Adrenal gland (tissue), 5 donors: ENCODE data around the gene STEAP1.

Experiments used
- POLR2A ChIP-seq, 2 donors: fragments of 450-650 bp; IDR thresholded peaks; one replicate each; pipeline ENCODE4 v1.6.1; 2017; ENCODE audit warnings: antibody characterized with exemption in 2 of 2, mild to moderate bottlenecking in 2 of 2, moderate library complexity in 1 of 2
- TF ChIP-seq, protein P1 (sequence below), 6 experiments: fragments of 450-650 bp in 4 of 6; fragments of 200-600 bp in 2 of 6; sonication (generic) in 1 of 6; IDR thresholded peaks; 1 replicate in 5 of 6; 2 replicates in 1 of 6; pipeline versions ENCODE4 v1.5.1 to v1.8.0; 2016 to 2021; ENCODE audit warnings: antibody characterized with exemption in 6 of 6, mild to moderate bottlenecking in 2 of 6, moderate library complexity in 1 of 6
- donor health status: DM: no; HTN: no; CAD: no.

GRCh38 chr7:90210981-90211380 is 56.7 kb downstream of the STEAP1 start:
- TF ChIP-seq, protein P1, sequence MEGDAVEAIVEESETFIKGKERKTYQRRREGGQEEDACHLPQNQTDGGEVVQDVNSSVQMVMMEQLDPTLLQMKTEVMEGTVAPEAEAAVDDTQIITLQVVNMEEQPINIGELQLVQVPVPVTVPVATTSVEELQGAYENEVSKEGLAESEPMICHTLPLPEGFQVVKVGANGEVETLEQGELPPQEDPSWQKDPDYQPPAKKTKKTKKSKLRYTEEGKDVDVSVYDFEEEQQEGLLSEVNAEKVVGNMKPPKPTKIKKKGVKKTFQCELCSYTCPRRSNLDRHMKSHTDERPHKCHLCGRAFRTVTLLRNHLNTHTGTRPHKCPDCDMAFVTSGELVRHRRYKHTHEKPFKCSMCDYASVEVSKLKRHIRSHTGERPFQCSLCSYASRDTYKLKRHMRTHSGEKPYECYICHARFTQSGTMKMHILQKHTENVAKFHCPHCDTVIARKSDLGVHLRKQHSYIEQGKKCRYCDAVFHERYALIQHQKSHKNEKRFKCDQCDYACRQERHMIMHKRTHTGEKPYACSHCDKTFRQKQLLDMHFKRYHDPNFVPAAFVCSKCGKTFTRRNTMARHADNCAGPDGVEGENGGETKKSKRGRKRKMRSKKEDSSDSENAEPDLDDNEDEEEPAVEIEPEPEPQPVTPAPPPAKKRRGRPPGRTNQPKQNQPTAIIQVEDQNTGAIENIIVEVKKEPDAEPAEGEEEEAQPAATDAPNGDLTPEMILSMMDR (IDR thresholded peaks at IDR 0.05): no peak
- TF ChIP-seq POLR2A (IDR thresholded peaks at IDR 0.05): no peak
